GM08714 (cell line): ENCODE results near the gene AP5S1.

Experiments
- H3K4me3 ChIP-seq: fragments of 200-500 bp; sonication (Bioruptor generic); 2 replicates; pipeline ENCODE4 v1.5.1; 2014; ENCODE audit warnings: mild to moderate bottlenecking, low read length, inconsistent platforms
- ZNF274 ChIP-seq: IDR thresholded peaks from 2 replicates; pipeline ENCODE4 v1.6.1; 2012; ENCODE audit warnings: mild to moderate bottlenecking, low read depth, low read length

AP5S1 gene

DNA sequence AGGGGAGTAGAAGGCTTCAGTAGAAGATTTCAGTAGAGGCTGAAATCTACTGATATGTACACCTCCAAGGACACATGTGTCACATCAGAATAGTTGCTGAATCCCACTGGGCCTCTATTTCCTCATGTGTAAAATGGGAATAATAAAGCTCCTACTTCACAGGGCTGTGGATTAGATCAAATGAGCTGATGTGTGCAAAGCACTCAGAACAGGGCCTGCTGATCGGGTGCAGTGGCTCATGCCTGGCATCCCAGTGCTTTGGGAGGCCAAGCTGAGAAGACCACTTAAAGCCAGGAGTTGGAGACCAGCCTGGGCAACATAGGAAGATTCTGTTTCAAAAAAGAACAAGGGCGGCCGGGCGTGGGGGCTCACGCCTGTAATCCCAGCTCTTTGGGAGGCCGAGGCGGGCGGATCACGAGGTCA lies 8.1 kb upstream of the AP5S1 start:
- TF ChIP-seq ZNF274: no peak

DNA sequence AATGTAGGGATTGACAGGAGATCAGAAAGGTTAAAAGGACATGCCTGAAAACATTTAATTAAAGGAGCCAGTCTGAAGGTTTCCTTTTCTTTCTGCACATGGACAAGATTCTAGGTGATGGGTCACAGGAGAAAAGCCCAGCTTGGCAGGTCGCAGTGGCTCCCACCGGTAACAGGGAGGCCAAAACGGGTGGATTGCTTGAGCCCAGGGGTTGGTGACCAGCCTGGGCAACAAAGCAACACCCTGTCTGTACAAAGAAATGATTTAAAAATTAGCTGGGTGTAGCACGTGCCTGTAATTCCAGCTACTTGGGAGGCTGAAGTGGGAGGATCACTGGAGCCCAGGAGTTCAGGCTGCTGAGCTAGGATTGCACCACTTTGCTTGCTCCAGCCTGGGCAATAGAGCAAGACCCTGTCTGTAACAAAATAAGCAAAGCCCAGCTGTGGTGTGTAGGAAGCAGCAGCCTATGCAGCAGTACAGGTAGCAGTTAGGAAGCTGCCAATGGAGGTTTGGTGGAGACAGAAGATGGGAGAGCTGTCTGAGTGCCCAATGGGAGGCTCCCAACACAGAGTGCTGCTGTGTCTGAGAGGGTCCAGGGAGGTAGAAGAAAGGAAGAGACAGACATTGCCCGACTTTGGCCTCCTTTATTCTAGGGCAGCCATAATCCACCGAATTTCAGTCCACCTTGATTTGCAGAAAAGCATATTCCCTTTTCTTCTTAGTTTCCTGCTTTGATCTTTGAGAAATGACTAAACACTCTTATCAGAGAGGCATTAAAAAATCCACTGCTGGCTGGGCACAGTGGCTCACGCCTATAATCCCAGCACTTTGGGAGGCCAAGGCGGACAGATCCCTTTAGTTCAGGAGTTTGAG lies 7.1 kb upstream of the AP5S1 start:
- no peak for TF ChIP-seq ZNF274
- no peak overlapping the region for H3K4me3 ChIP-seq

More for the DNA sequence above, 8.1 kb upstream of the AP5S1 start:
- no peak overlapping the region for H3K4me3 ChIP-seq

DNA sequence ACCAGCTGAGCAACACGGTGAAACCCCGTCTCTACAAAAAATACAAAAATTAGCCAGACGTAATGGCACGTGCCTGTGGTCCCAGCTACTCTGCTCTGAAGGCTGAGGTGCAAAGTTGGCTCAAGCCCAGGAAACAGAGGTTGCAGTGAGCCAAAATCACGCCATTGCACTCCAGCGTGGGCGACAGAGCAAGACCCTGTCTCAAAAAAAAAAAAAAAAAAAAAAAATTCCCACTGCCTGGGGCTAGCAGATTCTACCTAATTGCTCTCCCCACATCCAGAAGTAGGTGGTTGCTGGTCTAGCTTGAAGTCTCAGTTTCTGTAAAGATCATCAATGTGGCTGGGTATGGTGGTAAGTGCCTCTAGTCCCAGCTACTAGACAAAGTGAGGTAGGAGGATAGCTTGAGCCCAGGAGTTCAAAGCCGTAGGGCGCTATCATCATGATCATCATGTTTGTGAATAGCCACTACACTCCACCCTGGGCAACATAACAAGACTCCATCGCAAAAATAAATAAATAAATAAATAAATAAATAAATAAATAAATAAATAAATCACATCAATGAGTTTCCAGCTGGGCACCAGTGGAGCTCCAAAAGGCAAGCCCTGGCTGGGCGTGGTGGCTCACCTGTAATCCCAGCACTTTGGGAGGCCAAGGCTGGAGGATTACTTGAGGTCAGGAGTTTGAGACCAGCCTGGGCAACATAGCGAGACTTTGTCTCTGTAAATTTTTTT lies 6.3 kb upstream of the AP5S1 start:
- H3K4me3 ChIP-seq: no peak overlapping the region
- TF ChIP-seq ZNF274: no peak

DNA sequence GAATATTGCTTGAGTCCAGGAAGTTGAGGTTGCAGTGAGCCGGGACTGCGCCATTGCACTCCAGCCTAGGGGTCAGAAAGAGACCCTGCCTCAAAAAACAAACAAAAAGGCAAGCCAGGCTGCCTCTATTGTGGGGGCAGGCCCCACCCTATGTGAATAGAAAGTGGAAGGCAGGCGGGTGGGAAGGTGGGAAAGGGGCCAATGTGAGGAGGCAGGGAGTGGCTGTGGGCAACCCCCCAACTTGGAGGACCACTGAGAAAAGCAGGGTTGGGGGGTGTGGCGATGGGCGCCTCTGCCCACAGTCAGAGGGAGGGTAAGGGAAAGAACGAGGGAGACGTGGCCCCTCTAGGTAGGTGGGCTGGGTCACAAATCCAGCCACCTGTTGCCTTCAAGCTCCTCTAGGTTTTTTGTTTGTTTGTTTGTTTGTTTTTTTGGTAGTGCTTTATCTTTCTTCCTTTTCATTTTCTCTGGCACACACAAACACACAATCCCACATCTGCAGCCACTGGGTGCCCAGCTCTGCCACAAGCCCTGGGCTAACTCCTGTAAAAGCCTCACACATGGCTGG lies 5.3 kb upstream of the AP5S1 start:
- H3K4me3 ChIP-seq: no peak overlapping the region
- TF ChIP-seq ZNF274: no peak

DNA sequence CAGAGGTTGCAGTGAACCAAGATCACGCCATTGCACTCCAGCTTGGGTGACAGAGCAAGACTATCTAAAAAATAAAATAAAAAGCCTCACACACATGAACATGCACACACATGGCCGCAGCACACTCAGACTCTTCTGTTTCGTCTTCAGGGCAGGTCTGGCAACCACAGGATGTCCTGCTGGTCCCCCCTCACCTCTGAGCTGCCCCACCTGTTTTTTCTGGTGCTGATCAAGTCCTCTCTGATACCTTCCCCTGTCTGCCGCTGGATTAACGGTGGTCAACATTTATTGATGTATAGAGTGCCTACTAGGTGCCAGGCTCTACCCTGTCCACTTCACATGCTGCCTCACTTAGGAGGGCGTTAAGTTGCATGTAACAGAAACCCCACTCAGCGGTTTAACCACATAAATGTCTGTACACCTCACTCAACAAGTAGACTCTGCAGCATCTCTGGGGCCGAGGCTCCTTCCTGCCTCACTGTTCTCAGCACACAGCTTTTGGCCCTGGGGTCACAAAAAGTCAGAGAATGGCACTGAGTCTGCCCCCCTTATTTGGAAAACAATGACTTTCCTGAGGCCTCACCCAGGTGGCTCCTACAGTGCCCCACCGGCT lies 4.5 kb upstream of the AP5S1 start:
- no peak overlapping the region for H3K4me3 ChIP-seq
- TF ChIP-seq ZNF274: no peak

DNA sequence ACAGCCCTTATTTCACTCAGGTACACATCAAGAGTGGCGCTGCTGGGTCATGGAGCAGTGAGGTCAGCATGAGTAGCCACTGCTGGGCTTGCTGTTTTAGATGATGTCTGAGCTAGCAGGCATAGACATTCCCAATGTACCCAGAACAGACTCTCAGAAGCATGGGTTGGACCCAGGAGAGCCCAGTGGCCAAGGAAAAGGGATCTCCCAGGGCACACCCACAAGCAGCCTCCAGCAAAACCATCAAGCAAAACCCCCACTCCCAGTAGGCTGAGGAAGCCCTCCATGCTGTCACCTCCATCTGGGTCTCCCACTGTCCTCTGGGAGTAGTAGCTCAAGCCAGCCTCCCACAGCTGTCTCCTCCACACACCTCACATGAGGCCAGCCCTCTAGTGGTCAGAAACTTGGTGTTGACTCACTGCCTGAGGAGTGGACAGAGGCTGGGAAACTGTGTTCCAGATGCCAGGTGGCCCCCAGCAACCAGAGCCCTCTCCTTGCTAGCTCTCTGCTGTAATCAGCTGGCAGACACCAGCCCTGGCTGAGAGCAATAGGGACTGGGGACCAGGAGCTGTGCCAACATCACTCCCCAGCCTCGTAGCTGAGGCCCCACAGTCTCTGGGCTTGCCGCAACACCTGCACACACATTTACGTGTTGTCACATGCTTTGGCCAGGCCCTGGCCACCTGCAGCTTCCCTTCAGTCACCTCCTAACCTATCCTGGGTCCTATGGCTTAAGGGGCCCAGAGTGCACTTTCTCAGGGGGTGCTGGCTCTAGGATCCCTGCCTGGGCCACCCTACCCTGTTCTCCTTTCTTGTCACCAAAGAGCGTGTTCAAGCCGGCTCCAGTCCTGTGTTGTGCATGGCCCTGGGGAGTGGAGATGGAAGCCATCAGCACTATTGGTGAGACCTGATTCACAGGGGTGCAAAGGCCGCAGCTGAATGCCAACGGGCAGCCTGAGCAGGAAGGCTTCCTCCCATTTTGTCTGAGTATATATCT lies 1.9 kb upstream of the AP5S1 start:
- no peak overlapping the region for H3K4me3 ChIP-seq
- no peak for TF ChIP-seq ZNF274

DNA sequence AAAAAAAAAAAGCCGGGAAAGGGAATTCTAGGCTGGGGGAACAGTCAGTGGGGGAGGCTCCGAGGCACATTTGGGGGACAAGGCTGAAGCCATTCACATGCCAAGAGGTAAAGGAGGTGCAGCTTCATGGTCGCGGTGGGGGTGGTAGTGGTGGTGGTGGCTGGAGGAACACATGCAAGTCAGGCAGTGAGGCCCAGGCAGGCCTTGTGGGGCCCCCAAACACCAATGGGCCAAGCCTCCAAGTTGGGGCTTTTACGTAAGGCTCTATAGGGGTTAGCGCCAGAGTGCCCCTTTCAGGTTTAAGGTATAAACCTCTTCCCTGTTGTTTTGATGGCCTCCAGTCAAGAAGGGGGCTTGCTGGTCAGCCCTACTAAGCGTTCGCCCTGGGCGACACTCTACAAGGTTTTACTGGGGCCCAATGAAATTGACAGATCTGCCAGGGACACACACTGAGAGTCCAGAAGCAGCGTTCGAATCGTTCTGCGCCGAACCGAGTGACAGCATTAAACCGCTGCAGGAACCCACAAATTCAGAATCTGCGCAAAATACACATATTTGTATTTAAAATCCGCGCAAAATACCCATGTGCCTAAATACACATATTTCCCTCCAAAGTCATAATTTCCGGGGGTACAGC lies 818 bp upstream of the AP5S1 start:
- no peak for TF ChIP-seq ZNF274

DNA sequence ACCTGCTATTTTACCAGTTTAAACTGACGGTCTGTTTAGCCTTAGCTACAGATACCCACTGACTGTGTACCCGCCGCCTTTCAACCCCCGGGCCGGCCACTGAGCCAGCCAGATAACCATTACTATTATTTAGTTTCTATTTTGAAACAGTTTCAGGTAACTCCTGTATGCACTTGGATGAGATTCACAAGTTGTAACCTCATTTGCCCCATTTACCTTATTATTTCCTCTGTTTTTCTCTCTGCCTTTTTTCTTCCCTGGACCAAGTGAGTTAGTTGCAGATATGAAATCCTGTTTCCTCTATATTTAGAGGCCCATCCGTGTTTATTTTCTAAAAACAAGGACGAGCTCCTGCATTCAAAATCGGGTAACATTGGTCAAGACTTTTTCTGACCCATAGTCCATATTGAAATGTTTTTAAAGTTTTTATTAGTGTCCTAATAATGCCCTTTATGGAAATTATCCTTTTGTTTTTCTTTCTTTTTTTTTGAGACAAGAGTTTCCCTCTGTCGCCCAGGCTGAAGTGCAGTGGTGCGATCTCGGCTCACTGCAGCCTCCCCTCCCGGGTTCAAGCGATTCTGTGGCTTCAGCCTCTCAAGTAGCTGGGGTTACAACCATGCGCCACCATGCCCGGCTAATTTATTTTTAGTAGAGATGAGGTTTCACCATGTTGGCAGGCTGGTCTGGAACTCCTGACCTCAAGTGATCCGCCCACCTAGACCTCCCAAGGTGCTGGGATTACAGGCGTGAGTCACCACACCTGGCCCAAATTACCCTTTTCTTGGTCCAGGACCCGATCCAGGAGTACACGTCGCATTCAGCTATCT lies 767 bp downstream of the AP5S1 start:
- H3K4me3 ChIP-seq: peak overlapping the region; percentile 86
- no peak for TF ChIP-seq ZNF274

More for the DNA sequence above, 818 bp upstream of the AP5S1 start:
- H3K4me3 ChIP-seq: peak overlapping the region; percentile 86; the same call in 1 of the 2 replicates

DNA sequence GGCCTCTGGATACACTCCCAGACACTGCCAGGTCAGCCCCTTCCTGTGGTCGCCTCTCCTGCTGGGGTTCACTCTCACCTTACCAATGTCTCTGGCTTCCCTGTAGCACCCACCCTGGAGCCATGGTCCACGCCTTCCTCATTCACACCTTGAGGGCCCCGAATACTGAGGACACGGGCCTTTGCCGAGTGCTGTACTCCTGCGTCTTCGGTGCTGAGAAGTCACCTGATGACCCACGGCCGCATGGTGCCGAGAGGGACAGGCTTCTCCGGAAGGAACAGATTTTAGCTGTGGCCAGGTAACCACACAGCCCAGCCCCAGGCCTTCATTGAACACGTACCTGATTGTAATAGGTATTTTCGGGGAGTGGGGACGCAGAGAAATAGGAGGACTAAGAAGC lies 1.6 kb downstream of the AP5S1 start:
- no peak overlapping the region for H3K4me3 ChIP-seq
- TF ChIP-seq ZNF274: no peak

DNA sequence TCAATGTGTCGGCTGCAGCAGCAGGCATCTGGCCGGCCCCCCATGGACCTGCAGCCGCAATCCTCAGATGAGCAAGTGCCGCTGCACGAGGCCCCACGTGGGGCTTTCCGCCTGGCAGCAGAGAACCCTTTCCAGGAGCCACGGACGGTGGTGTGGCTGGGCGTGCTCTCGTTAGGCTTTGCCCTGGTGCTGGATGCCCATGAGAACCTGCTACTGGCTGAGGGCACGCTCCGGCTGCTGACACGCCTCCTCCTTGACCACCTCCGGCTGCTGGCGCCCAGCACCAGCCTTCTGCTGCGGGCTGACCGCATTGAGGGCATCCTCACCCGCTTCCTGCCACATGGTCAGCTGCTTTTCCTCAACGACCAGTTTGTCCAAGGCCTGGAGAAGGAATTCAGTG lies 3.5 kb downstream of the AP5S1 start:
- no peak overlapping the region for H3K4me3 ChIP-seq
- TF ChIP-seq ZNF274: no peak

DNA sequence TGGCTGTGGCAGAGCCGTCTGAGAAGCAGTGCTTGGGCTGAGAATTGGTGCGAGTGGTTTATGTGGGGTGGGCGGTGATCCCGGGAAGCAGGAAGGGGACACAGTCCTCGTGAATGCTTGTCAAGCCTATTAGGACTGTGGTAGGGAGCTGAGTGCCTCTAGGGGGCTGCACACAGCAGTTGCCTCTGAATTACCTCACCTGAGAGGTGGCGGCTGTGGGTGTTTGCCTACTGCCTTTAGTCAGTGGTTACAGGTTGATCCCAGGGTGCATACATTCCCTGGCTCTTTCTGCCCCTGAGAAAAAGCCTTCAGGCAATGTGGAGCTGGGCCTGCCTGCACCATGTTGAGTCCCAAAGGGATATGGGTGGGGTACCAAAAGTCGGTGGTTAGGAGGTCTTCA lies 5.2 kb downstream of the AP5S1 start:
- TF ChIP-seq ZNF274: no peak
- H3K4me3 ChIP-seq: no peak overlapping the region

DNA sequence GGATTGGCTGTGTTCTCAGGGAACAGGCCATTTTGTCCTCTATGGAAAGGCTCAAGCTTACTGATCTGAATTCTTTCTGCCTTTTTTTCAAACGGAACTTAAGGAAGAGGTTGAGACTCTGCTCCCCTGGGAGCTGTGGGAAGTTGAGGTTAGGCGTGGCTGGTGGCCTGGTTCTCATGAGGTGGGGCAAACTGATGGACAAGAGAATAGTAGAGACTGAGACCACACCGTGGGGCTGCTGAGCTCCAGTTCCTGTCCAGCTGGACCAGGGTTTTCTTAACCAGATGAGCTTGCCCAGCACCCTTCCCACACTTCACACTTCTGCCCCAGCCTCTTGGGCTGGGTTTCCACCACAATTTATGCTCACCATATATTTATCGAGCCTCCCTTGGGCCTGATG lies 6.1 kb downstream of the AP5S1 start:
- no peak overlapping the region for H3K4me3 ChIP-seq

More for the DNA sequence above, 6.1 kb downstream of the AP5S1 start:
- TF ChIP-seq ZNF274: no peak
